HL-60/S4 (cell line): ENCODE results near the gene CDKN1A.

Experiments
- in situ Hi-C: fragments of 300-500 bp; cut with MboI; formaldehyde crosslinking; loops from 2 replicates; pipeline ENCODE4 v1.14.3; 2022; ENCODE audit warnings: low sequenced_read_pairs

CDKN1A gene

GRCh38 chr6:36677059-36677749 is 1.3 kb upstream of the CDKN1A start:
- in situ Hi-C loops = no loop called here

- in situ Hi-C loops = no loop called here
These were observed 594 bp upstream of the CDKN1A start for GRCh38 chr6:36677753-36678487.

GRCh38 chr6:36679043-36679833 is 724 bp downstream of the CDKN1A start:
- in situ Hi-C loops = no loop called here

- in situ Hi-C loops = loop anchor here (5.0 kb wide), 1 partner anchor 60 kb away; no protein-coding TSS in a partner anchor
These were observed 4.0 kb downstream of the CDKN1A start for GRCh38 chr6:36682328-36683144.

GRCh38 chr6:36683145-36683655 is 4.7 kb downstream of the CDKN1A start:
- in situ Hi-C loops = loop anchor here (5.0 kb wide), 1 partner anchor 61 kb away; no protein-coding TSS in a partner anchor

- in situ Hi-C loops = loop anchor here (5.0 kb wide), 1 partner anchor 62 kb away; no protein-coding TSS in a partner anchor
These were observed 5.3 kb downstream of the CDKN1A start for GRCh38 chr6:36683656-36684446.

GRCh38 chr6:36684447-36684812 is 5.9 kb downstream of the CDKN1A start:
- in situ Hi-C loops = loop anchor here (5.0 kb wide), 1 partner anchor 62 kb away; no protein-coding TSS in a partner anchor

GRCh38 chr6:36685166-36685924 is 6.8 kb downstream of the CDKN1A start:
- in situ Hi-C loops = no loop called here

- in situ Hi-C loops = no loop called here
These were observed 7.6 kb downstream of the CDKN1A start for GRCh38 chr6:36685926-36686667.

- in situ Hi-C loops = no loop called here
These were observed 8.4 kb downstream of the CDKN1A start for GRCh38 chr6:36686668-36687513.

GRCh38 chr6:36688063-36688738 is 9.7 kb downstream of the CDKN1A start:
- in situ Hi-C loops = no loop called here

- in situ Hi-C loops = no loop called here
These were observed 10.2 kb downstream of the CDKN1A start for GRCh38 chr6:36688739-36689075.

GRCh38 chr6:36691011-36691410 is 12.5 kb downstream of the CDKN1A start:
- in situ Hi-C loops = no loop called here

- in situ Hi-C loops = no loop called here
These were observed 13.1 kb downstream of the CDKN1A start for GRCh38 chr6:36691612-36692011.

GRCh38 chr6:36692220-36692619 is 13.7 kb downstream of the CDKN1A start:
- in situ Hi-C loops = no loop called here

GRCh38 chr6:36692861-36693702 is 14.6 kb downstream of the CDKN1A start:
- in situ Hi-C loops = no loop called here
